Astrocyte of the spinal cord (primary cell): ENCODE measurements around the gene SULF2.

ENCODE experiments used
- DNase-seq: peaks from one replicate; pipeline ENCODE4 v3.0.0; 2011; ENCODE audit warnings: low read depth, low spot score
- H3K4me3 ChIP-seq: 2 replicates; pipeline ENCODE4 v1.5.1; 2011; ENCODE audit warnings: low read depth, mild to moderate bottlenecking, low read length, moderate library complexity
- CTCF ChIP-seq: IDR thresholded peaks from 2 replicates; pipeline ENCODE4 v1.5.1; 2012; ENCODE audit warnings: low read depth, mild to moderate bottlenecking, low read length, inconsistent platforms
- in situ Hi-C: cut with HindIII; loops from 2 replicates; pipeline ENCODE4 v1.10.0; 2017; ENCODE audit warnings: low sequenced_read_pairs

Gene SULF2

DNA sequence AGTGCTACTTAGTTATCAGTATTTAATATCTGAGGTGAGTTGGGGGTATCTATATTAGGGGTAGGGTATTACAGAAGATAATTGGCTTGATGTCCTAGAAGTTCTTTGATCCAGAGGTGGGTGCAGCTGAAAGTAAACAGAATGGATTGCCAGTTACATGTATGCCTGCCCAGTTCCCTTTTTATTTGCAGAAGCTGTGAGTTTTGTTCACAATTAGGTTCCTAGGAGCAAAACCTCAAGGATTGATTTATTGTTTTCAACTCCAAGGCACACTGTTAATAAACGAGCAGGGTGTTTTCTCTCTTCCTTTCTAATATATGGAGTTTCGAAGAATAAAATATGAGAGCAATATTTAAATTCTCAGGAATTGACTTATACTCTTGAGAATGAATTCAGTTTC, 129.0 kb downstream of the SULF2 start:
- no peak for DNase-seq
- no peak overlapping the region for H3K4me3 ChIP-seq
- in situ Hi-C loops, result no loop called here
- TF ChIP-seq CTCF, result no peak

GRCh38 chr20:47655635-47656034, 129.6 kb downstream of the SULF2 start:
- DNase-seq, result no peak
- TF ChIP-seq CTCF, result no peak
- in situ Hi-C loops, result no loop called here
- no peak overlapping the region for H3K4me3 ChIP-seq

- no peak for DNase-seq
- no peak for TF ChIP-seq CTCF
- no peak overlapping the region for H3K4me3 ChIP-seq
- in situ Hi-C loops, result no loop called here
Measured at GRCh38 chr20:47654370-47654769, 130.9 kb downstream of the SULF2 start.

- DNase-seq, result no peak
- no peak for TF ChIP-seq CTCF
- in situ Hi-C loops, result no loop called here
- no peak overlapping the region for H3K4me3 ChIP-seq
Measured at GRCh38 chr20:47653869-47654268, 131.4 kb downstream of the SULF2 start.

DNA sequence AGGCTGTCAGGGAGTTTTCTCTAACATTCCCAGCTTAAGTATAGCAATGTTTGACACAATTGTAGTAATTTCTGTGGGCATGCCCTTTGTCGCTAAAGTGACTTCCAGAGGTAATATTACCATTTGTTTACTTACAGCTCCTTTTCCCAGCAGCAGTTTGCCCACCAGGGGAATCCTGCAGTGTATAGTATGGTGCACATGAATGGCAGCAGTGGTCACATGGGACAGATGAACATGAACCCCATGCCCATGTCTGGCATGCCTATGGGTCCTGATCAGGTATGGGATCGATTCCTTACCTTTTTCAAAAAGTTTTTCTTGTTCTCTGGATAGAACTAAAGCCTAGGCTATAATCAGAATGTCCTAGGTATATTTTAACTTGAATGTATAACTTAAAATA, 132.5 kb downstream of the SULF2 start:
- in situ Hi-C loops, result no loop called here
- no peak for DNase-seq
- no peak overlapping the region for H3K4me3 ChIP-seq
- TF ChIP-seq CTCF, result no peak

DNA sequence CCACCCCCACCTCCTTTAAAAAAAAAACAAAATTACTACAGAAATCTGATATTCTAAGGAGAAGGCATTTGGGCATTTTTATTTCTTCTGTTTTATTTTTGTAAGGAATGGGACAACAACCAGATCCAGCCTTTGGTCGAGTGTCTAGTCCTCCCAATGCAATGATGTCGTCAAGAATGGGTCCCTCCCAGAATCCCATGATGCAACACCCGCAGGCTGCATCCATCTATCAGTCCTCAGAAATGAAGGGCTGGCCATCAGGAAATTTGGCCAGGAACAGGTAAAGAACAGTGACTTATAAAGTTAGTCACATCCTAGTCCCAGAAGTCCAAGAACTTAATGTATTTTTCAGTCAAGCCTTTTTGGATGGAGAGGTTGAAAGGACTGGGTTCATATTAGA, 133.0 kb downstream of the SULF2 start:
- no peak overlapping the region for H3K4me3 ChIP-seq
- no peak for DNase-seq
- TF ChIP-seq CTCF, result no peak
- in situ Hi-C loops, result no loop called here

GRCh38 chr20:47648943-47649342, 136.3 kb downstream of the SULF2 start:
- TF ChIP-seq CTCF, result no peak
- no peak overlapping the region for H3K4me3 ChIP-seq
- in situ Hi-C loops, result no loop called here
- DNase-seq, result no peak
